ENCODE measurements around the gene PEPD. TPM values are rescaled to one million over a fixed set of nuclear protein-coding genes. Genes with fewer than 3 reads are reported as not detected.

PEPD gene
- total RNA-seq, 3 donors from 2014 or later = 42.1 to 127 (median 82.3) TPM

GRCh38 chr19:33530842-33531241 is 9.3 kb upstream of the PEPD start:
- no peak overlapping the region for H3K27ac ChIP-seq

GRCh38 chr19:33530296-33530695 is 8.7 kb upstream of the PEPD start:
- no peaks in the 10 kb centered on the region for H3K9me3 ChIP-seq
- intact Hi-C loops (cut with DNase I; ENCODE audit: low total_unique reads) = loop anchor here (10.0 kb wide), 1 partner anchor 65 kb away; no protein-coding TSS in a partner anchor
- no peak overlapping the region for H3K27ac ChIP-seq
- H3K36me3 ChIP-seq = no peaks in the 10 kb centered on the region
- no peaks in the 10 kb centered on the region for H3K4me1 ChIP-seq
- no peak overlapping the region for H3K4me3 ChIP-seq
- no peak for TF ChIP-seq CTCF (IDR thresholded peaks at IDR 0.05)
- no peak for TF ChIP-seq POLR2A (IDR thresholded peaks at IDR 0.05)
- TF ChIP-seq POLR2AphosphoS5 (IDR thresholded peaks at IDR 0.05) = no peak
- no peak for DNase-seq (ENCODE audit: low spot score in 2 of 2)
- peaks cover 0 to 40% of the 10 kb centered on the region in 2 donors for H3K27me3 ChIP-seq

More at GRCh38 chr19:33530842-33531241, 9.3 kb upstream of the PEPD start:
- TF ChIP-seq POLR2A (IDR thresholded peaks at IDR 0.05) = no peak
- no peak for TF ChIP-seq CTCF (IDR thresholded peaks at IDR 0.05)
- TF ChIP-seq POLR2AphosphoS5 (IDR thresholded peaks at IDR 0.05) = no peak
- Histone ChIP-seq H3K9me3 (no peaks in the 10 kb centered on the region), H3K27me3 (peaks cover 0 to 43% of the 10 kb centered on the region in 2 donors), H3K36me3 (no peaks in the 10 kb centered on the region), H3K4me3 (no peak overlapping the region), H3K4me1 (no peaks in the 10 kb centered on the region)
- DNase-seq (ENCODE audit: low spot score in 2 of 2) = no peak
- intact Hi-C loops (cut with DNase I; ENCODE audit: low total_unique reads) = loop anchor here (10.0 kb wide), 1 partner anchor 66 kb away; no protein-coding TSS in a partner anchor

- Histone ChIP-seq H3K27me3 (peaks cover 0 to 36% of the 10 kb centered on the region in 2 donors), H3K36me3 (no peaks in the 10 kb centered on the region), H3K9me3 (no peaks in the 10 kb centered on the region)
These were observed 7.6 kb upstream of the PEPD start for GRCh38 chr19:33529094-33529676.

GRCh38 chr19:33528404-33528803 is 6.8 kb upstream of the PEPD start:
- Histone ChIP-seq H3K27me3 (peaks cover 0 to 29% of the 10 kb centered on the region in 2 donors), H3K4me1 (no peaks in the 10 kb centered on the region), H3K27ac (no peak overlapping the region), H3K36me3 (no peaks in the 10 kb centered on the region), H3K9me3 (no peaks in the 10 kb centered on the region), H3K4me3 (no peak overlapping the region)
- intact Hi-C loops (cut with DNase I; ENCODE audit: low total_unique reads) = no loop called here
- no peak for TF ChIP-seq POLR2AphosphoS5 (IDR thresholded peaks at IDR 0.05)
- no peak for TF ChIP-seq POLR2A (IDR thresholded peaks at IDR 0.05)
- no peak for TF ChIP-seq CTCF (IDR thresholded peaks at IDR 0.05)
- DNase-seq (ENCODE audit: low spot score in 2 of 2) = no peak

More at GRCh38 chr19:33529094-33529676, 7.6 kb upstream of the PEPD start:
- no peaks in the 10 kb centered on the region for H3K4me1 ChIP-seq
- intact Hi-C loops (cut with DNase I; ENCODE audit: low total_unique reads) = no loop called here
- TF ChIP-seq POLR2AphosphoS5 (IDR thresholded peaks at IDR 0.05) = no peak
- TF ChIP-seq POLR2A (IDR thresholded peaks at IDR 0.05) = no peak
- TF ChIP-seq CTCF (IDR thresholded peaks at IDR 0.05) = no peak
- no peak overlapping the region for H3K27ac ChIP-seq
- no peak for DNase-seq (ENCODE audit: low spot score in 2 of 2)
- no peak overlapping the region for H3K4me3 ChIP-seq

DNA sequence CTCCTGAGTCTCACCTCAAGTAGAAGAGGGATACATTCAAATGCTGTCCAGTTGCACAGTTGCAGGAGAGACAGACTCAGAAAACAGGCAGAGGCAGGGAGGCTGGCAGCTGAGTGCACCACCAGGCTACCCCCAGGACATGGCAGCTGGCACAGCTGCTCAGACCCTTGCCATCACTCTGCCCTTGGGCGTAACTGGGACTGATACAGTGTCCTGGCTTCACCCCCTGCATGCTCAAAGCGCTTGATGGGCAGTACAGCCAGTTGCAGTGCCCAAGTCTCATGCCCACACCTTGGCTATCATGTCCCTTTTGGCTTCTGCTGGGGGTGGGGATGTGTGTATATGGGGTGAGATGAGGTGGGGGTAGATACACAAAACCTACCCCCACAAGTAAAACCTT is 5.5 kb upstream of the PEPD start:
- no peak overlapping the region for H3K4me3 ChIP-seq
- no peaks in the 10 kb centered on the region for H3K36me3 ChIP-seq
- DNase-seq (ENCODE audit: low spot score in 2 of 2) = no peak
- no peaks in the 10 kb centered on the region for H3K9me3 ChIP-seq
- H3K27me3 ChIP-seq = peaks cover 0 to 22% of the 10 kb centered on the region in 2 donors
- H3K27ac ChIP-seq = no peak overlapping the region
- intact Hi-C loops (cut with DNase I; ENCODE audit: low total_unique reads) = no loop called here
- TF ChIP-seq POLR2A (IDR thresholded peaks at IDR 0.05) = no peak
- no peak for TF ChIP-seq CTCF (IDR thresholded peaks at IDR 0.05)
- TF ChIP-seq POLR2AphosphoS5 (IDR thresholded peaks at IDR 0.05) = no peak
- no peaks in the 10 kb centered on the region for H3K4me1 ChIP-seq
